Activated effector memory CD4-positive, alpha-beta T cell treated with anti-CD3 and anti-CD28 coated beads, Interleukin-2, amount 50 U/mL, for 16 hours (primary cell): ENCODE results near the gene STX10.
"Not testable (repeated sequence)": the region's sequence is repeated elsewhere in the genome, so short reads cannot be mapped to it uniquely, and the experiment has no call there.

Source experiments
- DNase-seq: peaks from one replicate; pipeline ENCODE4 v3.0.0-alpha.2; 2020

The STX10 gene

DNA sequence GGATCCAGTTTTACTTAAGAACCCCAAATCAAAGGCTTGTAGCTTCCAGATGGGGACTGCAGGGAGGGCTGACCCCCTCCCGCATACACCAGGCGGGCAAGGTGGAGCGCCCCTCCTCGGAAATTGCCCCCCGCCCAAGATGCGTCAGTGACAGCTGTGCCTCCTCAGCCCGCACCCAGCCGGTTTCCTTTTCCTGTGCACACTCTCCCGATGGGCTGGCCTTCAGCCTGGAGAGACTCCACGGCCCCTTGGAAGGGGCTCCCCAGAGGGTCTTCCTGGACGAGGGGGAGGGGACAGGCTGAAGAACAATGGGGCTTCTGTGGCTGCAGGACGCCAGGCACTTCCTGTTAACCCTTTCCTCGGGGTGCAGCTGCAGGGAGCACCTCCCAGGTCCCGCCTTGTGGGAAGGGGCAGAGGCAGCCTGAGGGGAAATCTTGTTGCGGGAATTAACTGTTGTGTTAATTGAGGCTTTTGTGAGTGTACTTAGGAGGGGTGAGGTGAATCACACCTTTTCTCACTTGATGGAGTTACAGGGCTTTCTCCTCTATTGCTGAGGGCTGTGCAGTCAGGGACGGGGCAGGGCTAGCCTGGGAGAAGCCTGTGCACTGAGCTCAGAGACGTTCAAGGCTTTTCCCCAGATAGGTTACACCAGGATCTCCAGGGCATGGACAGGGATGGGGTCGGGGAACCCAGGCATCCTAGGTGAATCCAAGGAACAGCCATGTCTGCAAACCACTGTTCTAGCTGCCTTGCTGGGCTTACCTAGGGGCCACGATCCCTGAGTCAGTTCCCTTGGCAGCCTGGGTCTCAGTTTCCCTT lies 14.4 kb upstream of the STX10 start:
- DNase-seq, result peak; percentile 79

DNA sequence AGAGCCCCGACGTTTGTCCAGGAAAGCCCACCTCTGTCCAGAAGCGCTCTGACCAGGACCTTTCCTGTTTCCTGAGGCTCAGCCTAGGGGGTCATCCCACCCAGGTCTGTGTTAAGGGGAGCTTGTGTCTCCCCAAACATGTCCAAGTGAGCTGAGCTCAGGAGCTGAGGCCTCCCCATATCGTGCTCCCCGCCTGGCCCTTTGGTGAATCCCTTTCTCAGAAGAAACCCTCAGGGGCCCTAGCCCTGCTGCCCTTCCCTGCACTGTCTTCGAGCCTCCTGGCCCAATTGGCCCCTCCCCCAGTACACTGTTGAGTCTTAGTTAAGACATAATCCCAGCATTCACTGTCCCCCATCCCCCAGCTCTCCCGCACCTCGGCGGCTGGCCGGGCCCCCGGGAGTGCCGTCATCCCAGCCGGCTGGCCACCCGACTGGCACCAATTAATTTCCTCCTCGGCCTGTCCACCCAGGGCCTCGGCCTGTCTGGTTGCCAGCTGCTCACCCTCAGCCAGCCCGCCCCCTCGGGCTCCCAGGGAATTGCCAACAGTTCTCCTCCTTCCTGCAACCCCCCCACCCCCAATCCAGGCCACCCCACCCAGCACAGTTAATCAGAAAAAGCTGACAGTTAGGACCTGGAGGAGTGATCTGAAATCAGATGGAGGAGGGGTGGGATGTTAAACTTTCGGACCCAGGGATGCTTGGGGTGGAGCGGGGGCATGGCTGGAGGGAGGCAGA lies 13.6 kb upstream of the STX10 start:
- peak; percentile 80 for DNase-seq

DNA sequence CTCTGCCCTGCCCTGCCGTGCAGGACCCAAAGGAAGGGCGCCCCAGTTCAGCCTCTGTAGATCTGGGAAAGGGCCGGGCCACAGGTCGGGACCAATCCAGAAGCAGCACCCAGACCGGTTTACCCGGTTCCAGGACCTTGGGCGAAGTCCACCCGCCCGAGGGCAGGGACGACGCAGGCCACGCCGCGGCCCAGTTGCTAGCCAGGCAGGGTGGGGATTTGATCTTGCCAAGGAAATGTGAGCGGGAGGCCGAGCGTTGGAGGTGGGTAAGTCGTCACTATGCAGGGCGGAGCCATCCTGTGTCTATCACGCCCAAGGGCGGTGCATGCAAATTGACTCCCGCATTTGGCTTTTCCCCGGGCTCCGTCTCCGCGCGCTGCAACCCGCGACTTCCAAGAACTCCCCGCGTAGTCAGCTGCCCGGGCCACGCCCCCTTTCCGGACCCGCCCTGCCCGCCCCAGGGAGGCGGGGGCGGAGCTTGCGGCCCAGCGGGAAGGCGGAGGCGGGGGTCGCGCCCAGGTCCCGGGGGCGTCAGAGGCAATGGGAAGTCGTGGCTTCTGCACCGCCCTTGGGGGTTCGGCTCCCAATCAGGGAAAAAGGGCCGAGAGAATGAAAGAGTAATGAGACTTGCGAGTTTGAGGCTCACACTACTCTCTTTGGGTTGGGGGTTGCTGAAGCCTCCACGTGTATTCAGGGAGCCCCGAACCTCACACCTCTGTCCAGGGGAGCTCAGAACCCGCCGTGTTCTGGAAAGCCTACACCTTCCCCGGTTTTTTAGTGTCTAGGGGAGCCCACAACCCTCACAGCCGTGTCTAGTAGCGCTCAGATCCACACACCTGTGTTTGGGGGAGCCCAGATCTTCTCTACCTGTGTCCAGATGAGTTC lies 12.8 kb upstream of the STX10 start:
- peak; percentile 95 for DNase-seq

DNA sequence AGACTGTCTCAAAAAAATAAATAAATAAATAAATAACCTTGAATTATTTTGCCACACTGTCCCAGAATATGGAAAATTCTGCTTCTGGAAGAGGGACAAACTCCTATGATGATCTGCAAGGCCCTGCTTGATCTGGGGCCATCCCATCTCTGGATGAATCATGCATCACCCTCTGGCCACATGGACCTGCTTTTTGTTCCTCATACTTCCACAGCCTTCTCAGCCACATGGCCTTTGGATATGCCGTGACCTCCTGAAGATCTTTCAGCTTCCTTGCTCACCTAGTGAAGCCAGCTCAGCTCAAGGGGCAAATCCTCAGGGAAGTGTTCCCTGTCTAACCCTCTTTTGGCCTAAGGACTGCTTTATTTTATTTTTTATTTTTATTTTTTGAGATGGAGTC lies 10.4 kb upstream of the STX10 start:
- no peak for DNase-seq

DNA sequence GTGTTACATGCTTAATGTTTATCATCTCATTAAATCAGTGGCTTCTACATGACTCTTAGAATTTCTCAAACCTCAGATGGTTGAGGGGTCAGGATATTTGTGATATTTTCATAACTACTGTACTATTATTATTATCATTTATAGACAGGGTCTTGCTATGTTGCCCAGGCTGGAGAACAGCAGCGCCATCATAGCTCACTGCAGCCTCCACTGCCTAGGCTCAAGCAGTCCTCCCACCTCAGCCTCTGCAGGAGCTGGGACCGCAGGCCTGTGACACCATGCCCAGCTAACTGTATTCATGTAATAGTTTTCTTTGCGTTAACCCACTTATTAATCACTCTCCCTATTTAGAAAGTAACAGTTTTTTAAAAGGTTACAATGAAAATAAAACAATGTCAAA lies 9.5 kb upstream of the STX10 start:
- DNase-seq, result no peak

DNA sequence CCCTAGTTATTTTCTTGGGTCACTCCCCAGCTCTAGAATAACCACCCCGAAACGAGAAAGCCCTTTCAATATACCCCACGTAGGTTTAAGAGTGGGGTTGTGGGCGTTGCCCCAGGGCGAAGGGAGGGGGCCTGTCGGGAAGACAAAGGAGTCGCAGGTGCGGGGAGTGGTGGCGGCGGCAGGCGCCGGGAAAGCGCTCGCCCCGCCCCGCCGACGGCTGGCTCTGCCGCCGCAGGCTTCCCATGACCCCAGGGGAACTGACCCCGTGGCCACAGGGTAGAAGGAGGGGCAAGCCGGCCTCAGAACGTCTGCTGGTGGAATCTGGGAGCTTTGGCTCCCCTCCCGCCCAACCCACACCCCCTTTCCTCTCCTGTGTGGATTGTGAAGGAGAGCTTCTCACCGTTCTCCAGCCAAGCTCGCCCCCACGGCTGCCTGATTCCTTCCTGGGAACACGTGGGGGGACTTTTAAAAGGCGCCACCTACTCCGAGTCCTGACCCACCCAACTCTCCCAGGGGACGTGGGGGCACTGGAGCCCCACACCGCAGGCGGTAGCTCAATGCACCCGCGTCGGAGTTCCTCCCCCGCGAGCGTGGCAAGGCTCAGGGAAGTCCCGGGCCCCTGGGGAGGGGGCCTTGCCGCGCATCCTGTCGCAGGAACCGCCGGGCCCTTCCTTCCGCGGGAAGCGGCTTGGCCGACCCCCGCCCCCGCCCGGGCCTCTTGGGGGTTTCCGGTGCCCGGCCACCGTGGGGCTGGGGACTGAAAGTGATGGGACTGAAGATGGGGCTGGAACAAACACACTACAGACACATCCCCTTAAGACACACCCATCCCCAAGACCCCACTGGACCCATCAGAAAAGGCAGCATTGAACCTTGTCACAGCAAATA lies 5.5 kb upstream of the STX10 start:
- peak; percentile 90 for DNase-seq

DNA sequence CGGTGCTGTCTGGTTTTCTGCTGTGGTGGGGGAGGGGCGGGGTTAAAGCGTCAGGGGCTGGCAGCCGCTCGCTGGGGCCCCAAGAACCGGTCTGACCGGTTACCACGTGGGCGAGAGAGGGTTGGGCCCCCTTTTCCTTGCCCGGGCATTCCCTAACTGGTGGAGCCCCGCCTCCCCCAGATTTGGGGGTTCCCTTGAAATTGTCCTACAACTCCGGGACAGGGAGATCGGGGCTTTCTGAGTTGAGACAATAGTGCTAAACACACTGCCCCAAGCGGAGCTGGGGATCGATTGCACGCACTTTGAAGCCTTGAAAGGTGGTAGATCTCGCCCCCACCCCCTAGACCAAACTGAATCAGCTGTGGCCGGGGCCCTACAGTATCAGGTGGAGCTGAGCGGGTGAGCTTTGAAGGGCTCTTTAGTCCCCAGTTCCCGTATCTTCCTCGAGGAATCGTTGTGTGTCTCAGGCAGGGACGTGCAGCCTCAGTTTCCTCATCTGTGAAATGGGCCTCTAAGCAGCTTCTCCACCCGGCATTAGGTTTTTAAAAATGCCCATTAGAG lies 4.8 kb upstream of the STX10 start:
- peak; percentile 92 for DNase-seq

DNA sequence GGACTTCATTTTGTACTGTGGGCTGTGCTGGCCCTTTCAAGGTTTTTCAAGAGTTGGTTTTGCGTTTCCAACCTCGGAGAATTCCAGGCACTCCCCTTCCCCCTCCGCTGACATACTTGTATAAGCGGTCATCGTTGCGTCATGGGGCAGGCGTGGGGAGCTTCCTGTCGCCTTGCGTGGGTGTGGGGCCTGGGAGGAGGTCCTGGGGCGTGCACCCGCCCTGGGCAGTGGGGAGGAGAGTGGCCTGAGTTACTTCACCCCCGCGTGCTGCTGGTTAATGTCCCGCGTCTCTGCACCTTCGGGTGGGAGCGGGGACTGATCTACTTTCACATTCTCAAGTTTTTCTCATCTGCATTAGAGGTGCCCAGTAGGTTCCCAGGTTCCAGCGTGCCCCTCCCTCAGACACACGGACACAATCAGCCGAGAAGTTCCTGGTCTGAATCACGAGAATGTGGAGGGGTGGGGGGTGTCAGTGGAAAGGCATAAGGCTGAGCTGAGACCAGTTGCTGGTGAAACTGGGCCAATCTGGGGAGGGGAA lies 4.1 kb upstream of the STX10 start:
- DNase-seq, result peak; percentile 86

DNA sequence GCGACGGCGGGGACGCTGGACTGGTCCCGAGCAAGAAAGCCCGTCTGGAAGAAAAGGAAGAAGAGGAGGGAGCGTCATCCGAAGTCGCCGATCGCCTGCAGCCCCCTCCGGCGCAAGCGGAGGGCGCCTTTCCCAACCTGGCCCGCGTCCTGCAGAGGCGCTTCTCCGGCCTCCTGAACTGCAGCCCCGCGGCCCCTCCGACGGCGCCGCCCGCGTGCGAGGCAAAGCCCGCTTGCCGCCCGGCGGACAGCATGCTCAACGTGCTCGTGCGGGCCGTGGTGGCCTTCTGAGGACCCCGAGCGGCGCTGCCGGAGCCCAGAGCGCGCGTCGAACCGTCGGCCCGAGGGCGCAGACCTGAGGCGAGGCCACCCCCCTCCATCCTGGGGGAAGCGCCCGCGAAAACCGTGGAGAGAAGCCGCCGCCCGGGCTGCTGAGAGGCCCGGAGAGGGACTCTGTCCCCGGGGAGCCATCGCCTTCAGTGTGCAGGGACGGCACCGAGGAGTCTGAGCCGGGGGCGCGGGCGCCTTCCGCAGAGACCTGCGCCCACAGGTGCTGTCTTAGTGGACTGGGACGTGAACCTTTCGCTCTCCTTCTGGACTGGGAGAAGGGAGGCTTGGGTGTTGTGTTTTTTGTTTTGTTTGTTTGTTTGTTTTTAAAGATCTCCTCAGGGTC lies 3.5 kb upstream of the STX10 start:
- peak; percentile 74 for DNase-seq

DNA sequence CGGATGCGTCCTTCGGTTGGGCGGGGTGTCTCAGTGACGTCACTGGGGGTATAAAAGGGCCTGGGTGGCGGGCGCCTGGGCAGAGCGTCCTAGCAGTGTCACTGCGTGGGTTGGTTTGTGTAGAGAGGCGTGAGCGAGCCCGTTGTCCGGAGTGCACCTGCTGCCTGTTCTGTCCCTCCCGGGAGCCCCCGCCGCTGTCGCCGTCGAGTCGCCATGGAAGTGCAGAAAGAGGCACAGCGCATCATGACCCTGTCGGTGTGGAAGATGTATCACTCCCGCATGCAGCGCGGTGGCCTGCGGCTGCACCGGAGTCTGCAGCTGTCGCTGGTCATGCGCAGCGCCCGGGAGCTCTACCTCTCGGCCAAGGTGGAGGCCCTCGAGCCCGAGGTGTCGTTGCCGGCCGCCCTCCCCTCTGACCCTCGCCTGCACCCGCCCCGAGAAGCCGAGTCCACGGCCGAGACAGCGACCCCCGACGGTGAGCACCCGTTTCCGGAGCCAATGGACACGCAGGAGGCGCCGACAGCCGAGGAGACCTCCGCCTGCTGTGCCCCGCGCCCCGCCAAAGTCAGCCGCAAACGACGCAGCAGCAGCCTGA lies 2.9 kb upstream of the STX10 start:
- DNase-seq, result peak; percentile 98

DNA sequence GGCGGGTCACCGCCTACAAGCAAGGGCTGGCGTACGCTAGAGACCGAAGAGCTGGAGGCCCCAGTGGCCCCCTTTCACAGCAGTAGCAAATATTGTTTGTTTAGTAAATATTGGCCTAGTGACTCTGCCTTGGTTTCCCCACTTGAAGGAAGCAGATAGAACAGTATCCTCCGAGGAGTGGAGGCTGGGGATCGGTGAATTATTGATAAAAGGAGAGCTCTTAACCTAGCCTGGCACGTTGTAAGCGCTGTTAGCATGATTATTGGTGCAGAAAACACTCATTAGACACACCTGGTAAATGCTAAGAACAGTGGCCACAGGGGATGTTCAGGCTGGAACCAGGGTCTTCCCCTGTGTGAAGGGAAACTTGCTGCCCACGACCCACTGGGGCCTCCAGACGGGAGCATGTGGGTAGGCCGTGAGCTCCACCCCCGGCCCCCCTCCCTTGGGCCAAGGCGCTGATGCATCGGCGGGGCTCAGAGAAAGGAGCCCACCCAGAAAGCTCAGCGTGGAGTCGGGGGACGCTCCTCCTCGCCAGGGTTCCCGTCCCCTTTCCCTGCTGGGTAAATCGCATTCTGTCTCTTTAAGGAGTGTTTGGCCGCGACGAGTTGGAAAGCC lies 2.3 kb upstream of the STX10 start:
- no peak for DNase-seq

DNA sequence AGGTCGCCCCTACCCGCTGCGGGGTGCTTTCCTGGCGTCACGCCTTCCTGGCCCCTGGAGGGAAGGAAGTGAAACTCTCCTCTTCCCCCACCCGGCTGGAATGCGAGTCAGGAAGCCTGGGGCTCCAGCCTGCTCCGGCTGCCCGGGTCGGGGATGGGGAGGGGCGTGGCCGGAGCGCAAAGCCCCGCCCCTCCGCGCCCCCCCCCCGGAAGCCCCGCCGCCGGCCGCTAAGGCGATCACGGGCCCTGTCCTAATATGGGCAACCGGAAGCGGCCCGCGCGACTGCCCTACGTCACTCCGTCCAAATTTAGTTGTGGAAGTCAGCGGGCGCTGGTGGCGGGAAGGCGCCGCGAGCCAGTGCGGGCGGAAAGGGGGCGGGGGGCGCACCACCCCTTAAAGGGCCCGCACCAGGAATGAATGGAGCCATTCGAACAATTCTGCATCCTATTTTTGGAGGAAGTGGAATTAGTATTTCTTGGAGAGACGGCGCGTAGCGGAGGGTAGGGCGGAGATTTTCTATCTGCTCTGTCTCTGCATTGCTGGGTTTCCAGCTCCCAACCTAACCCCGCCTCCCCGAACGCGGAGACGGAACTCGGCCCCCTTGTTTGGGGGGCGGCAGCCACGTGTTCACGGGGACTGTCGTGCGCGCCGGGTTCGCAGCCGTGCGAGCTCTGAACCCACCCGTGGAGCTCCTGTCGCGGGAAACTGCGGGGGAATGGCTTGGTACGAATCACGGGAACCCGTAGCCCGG lies 1.6 kb upstream of the STX10 start:
- DNase-seq, result peak; percentile 99

DNA sequence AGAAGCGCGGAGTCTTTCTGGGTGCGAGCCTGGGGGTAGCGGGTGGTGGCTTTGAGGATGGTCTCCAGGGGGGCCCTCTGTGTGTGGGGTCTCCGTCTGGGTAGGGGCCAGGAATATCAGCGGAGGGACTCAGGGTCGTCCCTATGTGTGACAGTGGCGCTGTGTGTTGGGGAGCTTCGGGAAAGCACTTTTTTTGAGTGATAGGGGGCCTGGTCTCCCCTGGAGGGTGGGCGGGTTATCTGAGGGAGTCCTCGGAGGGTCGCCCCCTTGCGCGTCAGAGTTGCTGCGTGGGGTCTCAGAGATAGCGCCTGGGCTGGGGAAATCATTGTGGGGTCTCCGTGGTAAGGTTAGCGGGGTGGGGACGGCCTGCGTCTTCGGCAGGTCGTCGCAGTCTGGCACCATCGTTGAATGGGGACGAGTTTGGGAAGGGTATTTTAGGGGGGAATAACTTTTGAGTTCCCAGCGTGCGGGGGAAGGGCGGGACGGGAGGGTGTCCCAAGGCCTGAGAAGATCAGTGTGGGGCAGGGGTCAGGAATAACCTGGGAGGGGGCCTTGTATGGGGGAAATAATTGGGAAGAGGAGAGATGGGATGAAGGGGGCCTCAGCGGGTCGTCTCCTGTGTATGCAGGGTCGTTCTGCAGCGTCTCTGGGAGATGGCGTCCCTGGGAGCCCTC lies 893 bp upstream of the STX10 start:
- peak; percentile 73 for DNase-seq

DNA sequence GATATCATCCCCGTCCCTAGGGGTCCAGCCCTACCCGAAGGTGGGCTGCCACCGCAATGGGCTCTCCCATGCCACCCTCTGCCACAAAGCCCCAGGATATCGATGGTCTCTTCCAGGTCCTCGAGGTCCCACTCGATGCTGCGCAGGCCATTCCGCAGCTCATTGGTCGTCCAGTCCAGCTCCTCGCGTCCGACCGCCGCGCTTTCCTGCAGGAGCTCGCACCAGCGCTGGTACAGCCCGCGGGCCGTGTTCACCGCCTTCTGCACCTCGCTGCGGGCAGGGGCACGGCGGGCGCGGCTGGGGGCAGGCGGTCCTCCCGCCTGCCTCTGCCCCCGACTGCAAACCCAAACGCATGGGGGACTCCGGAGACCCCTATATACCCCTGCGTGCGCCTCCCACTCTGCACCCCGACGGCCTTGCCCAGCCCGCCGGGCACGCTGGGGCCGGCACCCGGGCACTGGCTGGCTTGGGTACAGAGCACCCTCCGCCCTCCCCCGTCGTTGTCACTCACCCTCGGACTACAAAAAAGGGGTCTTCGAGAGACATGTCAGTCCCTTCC lies 468 bp downstream of the STX10 start:
- no peak for DNase-seq

DNA sequence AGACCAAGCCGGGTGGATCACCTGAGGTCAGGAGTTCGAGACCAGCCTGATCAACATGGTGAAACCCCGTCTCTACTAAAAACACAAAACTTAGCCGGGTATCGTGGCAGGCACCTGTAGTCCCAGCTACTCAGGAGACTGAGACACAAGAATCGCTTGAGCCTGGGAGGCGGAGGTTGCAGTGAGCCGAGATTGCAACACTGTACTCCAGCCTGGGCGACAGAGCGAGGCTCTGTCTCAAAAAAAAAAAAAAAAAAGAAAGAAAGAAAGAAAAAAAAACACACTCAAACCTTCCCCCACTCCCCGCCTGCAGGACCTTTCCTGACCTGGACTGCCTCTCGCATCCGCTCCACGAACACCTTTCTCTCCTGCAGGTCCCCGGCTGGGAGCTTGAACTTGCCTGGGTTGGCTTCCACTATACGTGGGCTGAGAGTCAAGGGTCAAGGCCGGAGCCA lies 975 bp downstream of the STX10 start:
- not testable (repeated sequence) for DNase-seq

DNA sequence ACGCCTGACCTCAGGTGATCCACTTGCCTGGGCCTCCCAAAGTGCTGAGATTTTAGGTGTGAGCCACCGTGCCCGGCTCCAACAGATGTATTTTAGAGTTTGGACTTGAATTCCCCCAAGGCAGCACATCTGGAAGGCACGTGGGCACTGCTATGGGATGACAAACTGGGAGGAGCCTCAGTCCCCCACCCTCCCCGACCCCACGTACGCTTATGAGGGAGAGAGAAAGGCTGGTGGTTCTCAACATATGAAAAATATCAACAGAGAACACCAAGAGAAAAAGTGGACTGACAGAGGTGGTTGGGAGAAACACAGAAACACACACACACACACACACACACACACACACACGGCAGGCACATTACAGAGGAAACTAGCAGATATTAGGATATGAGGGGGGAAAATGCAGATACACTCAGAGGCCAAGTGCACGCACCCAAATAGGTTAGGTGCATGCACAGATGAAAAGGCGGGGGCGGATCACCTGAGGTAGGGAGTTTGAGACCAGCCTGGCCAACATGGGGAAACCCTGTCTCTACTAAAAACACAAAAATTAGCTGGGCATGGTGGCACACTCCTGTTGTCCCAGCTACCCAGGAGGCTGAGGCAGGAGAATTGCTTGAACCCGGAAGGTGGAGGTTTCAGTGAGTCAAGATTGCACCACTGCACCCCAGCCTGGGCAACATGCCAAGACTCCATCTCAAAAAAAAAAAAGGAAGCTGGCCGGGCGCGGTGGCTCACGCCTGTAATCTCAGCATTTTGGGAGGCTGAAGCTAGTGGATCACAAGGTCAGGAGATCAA lies 3.2 kb downstream of the STX10 start:
- no peak for DNase-seq

DNA sequence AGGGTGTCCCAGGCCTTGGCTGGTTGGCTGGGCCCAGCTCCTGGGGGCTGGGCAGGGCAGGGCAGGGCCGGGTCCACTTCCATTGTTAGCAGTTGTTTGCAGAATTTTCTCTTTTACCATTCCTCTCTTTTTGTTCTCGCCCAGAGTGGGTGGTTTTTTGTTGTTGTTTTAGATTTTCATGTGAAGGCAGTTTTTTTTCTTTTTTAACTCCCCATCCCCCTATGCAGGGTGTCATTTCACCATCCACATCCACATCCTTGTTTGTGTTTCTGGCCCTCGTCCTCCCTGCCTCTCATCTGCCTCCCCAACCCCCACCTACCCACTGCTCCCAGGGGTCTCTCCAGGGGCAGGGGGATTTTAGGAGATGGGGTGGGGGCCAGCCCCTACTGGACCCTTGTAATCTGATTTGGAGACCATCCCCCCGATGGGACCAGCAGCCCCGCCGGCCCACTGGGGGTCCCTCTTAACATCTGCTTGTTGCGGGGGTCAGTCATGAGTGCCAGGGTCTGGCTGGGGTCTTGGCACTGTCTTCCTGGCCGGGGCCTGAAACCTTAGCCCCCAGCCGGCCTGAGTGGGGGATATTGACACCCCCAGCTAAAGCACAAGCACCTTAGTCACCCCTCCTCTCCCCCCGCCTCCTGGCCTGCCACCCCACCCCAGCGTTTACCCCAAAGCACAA lies 10.4 kb downstream of the STX10 start:
- no peak for DNase-seq
